ENCODE results near the gene PTPRE. TPM values are rescaled to one million over a fixed set of nuclear protein-coding genes. Genes with fewer than 3 reads are reported as not detected.

The PTPRE gene
- total RNA-seq, 1 experiment from 2014 or later = 0.70 TPM

GRCh38 chr10:127919418-127920271 lies 12.7 kb downstream of the PTPRE start:
- Histone ChIP-seq H4K91ac (ENCODE audit: insufficient read length, low read depth, low read length) (no peak overlapping the region), H3K27me3 (ENCODE audit: insufficient read depth, low read length) (no peaks in the 10 kb centered on the region), H3K9me3 (ENCODE audit: control insufficient read depth, low read depth, low read length) (no peaks in the 10 kb centered on the region), H3K23ac (ENCODE audit: insufficient read length, low read depth, low read length) (no peak overlapping the region), H2BK12ac (ENCODE audit: insufficient read length, low read depth, low read length) (no peak overlapping the region), H4K20me1 (ENCODE audit: control insufficient read depth, insufficient read depth, insufficient read length) (no peaks in the 10 kb centered on the region), H2AK5ac (ENCODE audit: insufficient read length, low read length) (no peak overlapping the region), H2AFZ (ENCODE audit: low read length) (no peak overlapping the region), H3K9ac (ENCODE audit: extremely low read depth, insufficient read length, low read length) (no peak overlapping the region), H3T11ph (ENCODE audit: low read length) (no peak overlapping the region), H3K56ac (ENCODE audit: insufficient read length, low read depth, low read length) (no peak overlapping the region), H3K14ac (ENCODE audit: insufficient read depth, low read length) (no peak overlapping the region), H3K79me1 (ENCODE audit: insufficient read depth, low read depth, low read length, poor library complexity, severe bottlenecking) (no peaks in the 10 kb centered on the region), H3K4me1 (ENCODE audit: insufficient read depth, low read length) (no peaks in the 10 kb centered on the region), H3K27ac (ENCODE audit: insufficient read length, low read depth, low read length) (no peak overlapping the region), H3K4me2 (ENCODE audit: insufficient read depth, insufficient read length, low read length) (no peak overlapping the region), H2BK5ac (ENCODE audit: insufficient read length, low read length) (no peak overlapping the region), H2BK15ac (ENCODE audit: low read depth, low read length) (no peak overlapping the region), H3K18ac (ENCODE audit: insufficient read length, low read depth, low read length) (no peak overlapping the region), H3K4ac (ENCODE audit: low read depth, low read length) (no peak overlapping the region), H3K79me2 (ENCODE audit: insufficient read depth, low read length) (no peaks in the 10 kb centered on the region), H4K8ac (replicated peaks; ENCODE audit: insufficient read length, low read depth, low read length) (no peak overlapping the region), H2BK20ac (ENCODE audit: low read depth, low read length, poor library complexity, severe bottlenecking) (no peak overlapping the region), H3K23me2 (ENCODE audit: insufficient read length, low read depth, low read length, poor library complexity, severe bottlenecking) (no peaks in the 10 kb centered on the region), H4K5ac (ENCODE audit: insufficient read length, low read depth, low read length) (no peak overlapping the region), H2BK120ac (ENCODE audit: low read depth, low read length, poor library complexity, severe bottlenecking) (no peak overlapping the region)
- Mint-ChIP-seq H3K36me3 (ENCODE audit: insufficient read depth in 1 of 3, low read depth in 3 of 3) (no peaks in the 10 kb centered on the region), H3K27me3 (ENCODE audit: low read depth) (no peaks in the 10 kb centered on the region; the same call in 1 of the 2 replicates), H3K27ac (peak overlapping the region in 1 of 3 experiments; percentile 34; a peak in 2 of 7 replicates), H3K4me3 (no peak overlapping the region), H3K9me3 (no peaks in the 10 kb centered on the region), H3K4me1 (peaks cover 4 to 6% of the 10 kb centered on the region in 2 experiments; a peak in 2 of 4 replicates)
- no CpG with 5 or more reads among the region's 12 CpGs for WGBS (ENCODE audit: extremely low coverage, insufficient read length, low lambda C conversion rate)
- DNase-seq = peak; percentile 52
- TF ChIP-seq, protein P1, sequence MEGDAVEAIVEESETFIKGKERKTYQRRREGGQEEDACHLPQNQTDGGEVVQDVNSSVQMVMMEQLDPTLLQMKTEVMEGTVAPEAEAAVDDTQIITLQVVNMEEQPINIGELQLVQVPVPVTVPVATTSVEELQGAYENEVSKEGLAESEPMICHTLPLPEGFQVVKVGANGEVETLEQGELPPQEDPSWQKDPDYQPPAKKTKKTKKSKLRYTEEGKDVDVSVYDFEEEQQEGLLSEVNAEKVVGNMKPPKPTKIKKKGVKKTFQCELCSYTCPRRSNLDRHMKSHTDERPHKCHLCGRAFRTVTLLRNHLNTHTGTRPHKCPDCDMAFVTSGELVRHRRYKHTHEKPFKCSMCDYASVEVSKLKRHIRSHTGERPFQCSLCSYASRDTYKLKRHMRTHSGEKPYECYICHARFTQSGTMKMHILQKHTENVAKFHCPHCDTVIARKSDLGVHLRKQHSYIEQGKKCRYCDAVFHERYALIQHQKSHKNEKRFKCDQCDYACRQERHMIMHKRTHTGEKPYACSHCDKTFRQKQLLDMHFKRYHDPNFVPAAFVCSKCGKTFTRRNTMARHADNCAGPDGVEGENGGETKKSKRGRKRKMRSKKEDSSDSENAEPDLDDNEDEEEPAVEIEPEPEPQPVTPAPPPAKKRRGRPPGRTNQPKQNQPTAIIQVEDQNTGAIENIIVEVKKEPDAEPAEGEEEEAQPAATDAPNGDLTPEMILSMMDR (conservative IDR thresholded peaks at IDR 0.05) = peak; percentile 51

Data from H9 (cell line).